ENCODE results near the gene TNFRSF14. TPM values are rescaled to one million over a fixed set of nuclear protein-coding genes. Genes with fewer than 3 reads are reported as not detected.

Gene TNFRSF14
- total RNA-seq, 1 experiment from 2014 or later, result 0.57 TPM

- Histone ChIP-seq H4K20me1 (ENCODE audit: control insufficient read depth, insufficient read depth, insufficient read length) (no peaks in the 10 kb centered on the region), H3K79me2 (ENCODE audit: insufficient read depth, low read length) (no peaks in the 10 kb centered on the region), H3K79me1 (ENCODE audit: insufficient read depth, low read depth, low read length, poor library complexity, severe bottlenecking) (no peaks in the 10 kb centered on the region), H2BK12ac (ENCODE audit: insufficient read length, low read depth, low read length) (no peak overlapping the region), H4K91ac (ENCODE audit: insufficient read length, low read depth, low read length) (no peak overlapping the region), H3K56ac (ENCODE audit: insufficient read length, low read depth, low read length) (no peak overlapping the region), H3K9ac (ENCODE audit: extremely low read depth, insufficient read length, low read length) (no peak overlapping the region), H3K4ac (ENCODE audit: low read depth, low read length) (no peak overlapping the region), H2BK120ac (ENCODE audit: low read depth, low read length, poor library complexity, severe bottlenecking) (no peak overlapping the region), H3K27ac (ENCODE audit: insufficient read length, low read depth, low read length) (no peak overlapping the region), H4K8ac (replicated peaks; ENCODE audit: insufficient read length, low read depth, low read length) (no peak overlapping the region), H3K18ac (ENCODE audit: insufficient read length, low read depth, low read length) (no peak overlapping the region), H3K23ac (ENCODE audit: insufficient read length, low read depth, low read length) (no peak overlapping the region), H4K5ac (ENCODE audit: insufficient read length, low read depth, low read length) (no peak overlapping the region), H3T11ph (ENCODE audit: low read length) (no peak overlapping the region), H2BK5ac (ENCODE audit: insufficient read length, low read length) (no peak overlapping the region), H2AFZ (ENCODE audit: low read length) (no peak overlapping the region), H3K9me3 (ENCODE audit: control insufficient read depth, low read depth, low read length) (no peaks in the 10 kb centered on the region), H3K23me2 (ENCODE audit: insufficient read length, low read depth, low read length, poor library complexity, severe bottlenecking) (no peaks in the 10 kb centered on the region), H3K27me3 (ENCODE audit: insufficient read depth, low read length) (no peaks in the 10 kb centered on the region), H3K4me2 (ENCODE audit: insufficient read depth, insufficient read length, low read length) (no peak overlapping the region), H3K4me1 (ENCODE audit: insufficient read depth, low read length) (no peaks in the 10 kb centered on the region), H2AK5ac (ENCODE audit: insufficient read length, low read length) (no peak overlapping the region), H2BK15ac (ENCODE audit: low read depth, low read length) (no peak overlapping the region), H3K14ac (ENCODE audit: insufficient read depth, low read length) (no peak overlapping the region), H2BK20ac (ENCODE audit: low read depth, low read length, poor library complexity, severe bottlenecking) (no peak overlapping the region)
- no peak overlapping the region for H3K27ac Mint-ChIP-seq
- H3K4me3 Mint-ChIP-seq, result no peak overlapping the region
- no peaks in the 10 kb centered on the region for H3K36me3 Mint-ChIP-seq (ENCODE audit: insufficient read depth in 1 of 3, low read depth in 3 of 3)
- peaks cover 0 to 6% of the 10 kb centered on the region in 2 experiments; a peak in 2 of 4 replicates for H3K4me1 Mint-ChIP-seq
- no peak for DNase-seq
- H3K9me3 Mint-ChIP-seq, result no peaks in the 10 kb centered on the region; a peak in 1 of 5 replicates
- H3K27me3 Mint-ChIP-seq (ENCODE audit: low read depth), result peaks cover 6% of the 10 kb centered on the region
- TF ChIP-seq CTCF (conservative IDR thresholded peaks at IDR 0.05), result no peak
- no CpG with 5 or more reads among the region's 34 CpGs for WGBS (ENCODE audit: extremely low coverage, insufficient read length, low lambda C conversion rate)
These were observed 10.2 kb downstream of the TNFRSF14 start for GRCh38 chr1:2566101-2567045.
